GM21723 (cell line): ENCODE results near the gene FLNA.
"Not testable (repeated sequence)": the region's sequence is repeated elsewhere in the genome, so short reads cannot be mapped to it uniquely, and the experiment has no call there.

Source experiments
- ATAC-seq: cut with Tn5 transposase; IDR thresholded peaks from one replicate; pipeline ENCODE4 v1.9.1; 2021; ENCODE audit warnings: mild to moderate bottlenecking, moderate library complexity; ENCODE audit not compliant: unreplicated experiment

The FLNA gene

DNA sequence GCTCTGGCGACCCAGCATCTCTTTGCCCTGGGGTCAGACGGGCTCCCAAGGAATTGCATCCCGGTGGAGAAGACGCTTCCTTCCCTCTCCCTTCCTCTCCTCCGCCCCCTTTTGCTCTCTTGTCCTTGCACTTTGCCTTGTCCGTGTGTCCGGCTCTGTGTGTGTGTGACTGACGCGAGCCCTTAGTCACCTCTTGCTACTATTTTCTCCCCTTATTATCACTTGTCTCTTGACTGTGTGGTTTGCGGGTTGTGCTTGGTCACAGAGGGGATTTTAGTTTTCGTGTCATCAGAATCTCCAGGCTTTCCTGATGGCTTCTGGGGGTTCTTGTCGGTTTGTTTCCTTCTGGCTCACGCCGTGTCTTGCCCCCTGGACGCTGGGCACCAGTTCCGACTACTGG is 31.4 kb downstream of the FLNA start:
- not testable (repeated sequence) for ATAC-seq

DNA sequence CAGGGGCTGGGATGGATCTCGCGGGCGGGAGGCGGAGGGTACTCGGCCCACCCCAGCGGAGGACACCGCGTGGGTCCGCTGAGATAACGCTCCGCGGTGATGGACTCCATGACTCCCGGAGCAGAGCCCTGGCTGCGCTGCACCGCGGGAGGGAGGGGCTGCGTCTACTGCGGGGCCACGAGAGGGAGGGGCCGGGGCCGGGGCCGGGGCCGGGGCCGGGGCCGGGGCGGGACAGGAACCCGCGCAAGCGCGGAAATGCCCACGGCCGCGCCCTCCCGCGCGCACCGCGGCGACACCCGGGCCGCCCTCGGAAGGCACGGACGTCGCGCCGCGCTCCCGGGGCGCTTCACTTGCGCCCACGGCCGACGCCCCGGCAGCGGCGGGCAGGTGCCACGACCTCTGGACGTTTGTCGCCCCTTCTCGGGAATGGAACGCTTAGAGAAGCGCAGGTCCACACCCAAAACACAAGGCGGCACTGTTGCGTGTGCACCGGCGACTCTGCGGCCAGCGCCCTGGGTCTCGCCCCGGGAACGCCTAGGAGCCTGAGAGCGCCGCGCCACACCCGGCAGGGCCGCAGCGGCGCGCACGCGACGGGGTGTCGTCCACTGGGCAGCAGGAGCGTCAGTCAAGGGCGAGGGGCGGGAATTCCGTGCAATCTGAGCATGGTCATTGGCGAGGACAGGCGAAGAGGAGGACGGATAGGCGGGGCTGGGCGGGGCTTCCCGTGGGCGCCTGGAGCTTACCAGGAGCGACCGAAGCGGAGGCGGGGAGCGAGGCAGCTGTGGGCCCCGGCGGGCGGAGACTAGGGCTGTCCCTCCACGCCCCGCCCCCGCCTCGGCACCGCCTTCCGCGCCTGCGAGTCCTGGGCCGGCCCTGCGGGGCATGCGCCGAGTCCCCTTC is 32.8 kb downstream of the FLNA start:
- peak; percentile 67 for ATAC-seq

DNA sequence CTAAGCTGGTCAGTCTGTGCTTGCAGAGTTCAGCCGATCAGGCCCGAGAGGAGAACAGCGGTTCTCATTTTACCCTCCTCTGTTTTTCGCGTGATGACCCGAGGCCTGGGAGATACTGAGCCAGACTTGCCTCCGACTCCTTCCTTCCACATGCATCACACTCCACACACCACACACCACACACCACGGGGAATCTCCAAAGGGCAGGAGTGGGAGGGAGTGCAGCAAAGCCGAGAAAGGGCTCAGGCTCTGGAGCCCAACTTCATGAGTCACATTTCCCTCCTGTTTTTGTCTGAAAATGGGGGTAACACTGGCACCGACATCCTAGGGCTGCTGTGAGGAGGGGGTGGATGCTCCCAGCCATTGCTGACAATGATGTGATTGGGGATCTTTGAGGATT is 39.9 kb downstream of the FLNA start:
- ATAC-seq: no peak

DNA sequence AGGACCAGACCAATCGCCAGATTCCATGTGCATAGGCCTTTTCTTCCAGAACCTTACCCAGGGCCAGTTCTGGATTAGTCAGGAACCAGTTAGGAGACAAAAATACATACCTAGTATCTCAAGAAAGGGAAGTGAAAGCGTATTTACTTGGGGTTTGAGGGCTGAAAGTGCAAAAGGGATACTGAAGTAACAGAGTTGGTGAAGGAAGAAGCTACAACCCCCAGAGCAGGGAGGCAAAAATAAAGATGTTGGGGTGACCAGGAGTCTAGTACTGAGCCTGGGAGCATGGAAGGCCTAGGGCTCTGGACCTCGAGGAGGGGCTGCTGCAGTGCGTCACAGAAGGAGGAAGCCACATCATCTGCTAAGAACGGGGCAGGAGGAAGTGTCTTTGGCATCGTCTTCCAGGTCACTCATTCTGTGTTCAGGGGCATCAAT is 40.6 kb downstream of the FLNA start:
- peak; percentile 90 for ATAC-seq

DNA sequence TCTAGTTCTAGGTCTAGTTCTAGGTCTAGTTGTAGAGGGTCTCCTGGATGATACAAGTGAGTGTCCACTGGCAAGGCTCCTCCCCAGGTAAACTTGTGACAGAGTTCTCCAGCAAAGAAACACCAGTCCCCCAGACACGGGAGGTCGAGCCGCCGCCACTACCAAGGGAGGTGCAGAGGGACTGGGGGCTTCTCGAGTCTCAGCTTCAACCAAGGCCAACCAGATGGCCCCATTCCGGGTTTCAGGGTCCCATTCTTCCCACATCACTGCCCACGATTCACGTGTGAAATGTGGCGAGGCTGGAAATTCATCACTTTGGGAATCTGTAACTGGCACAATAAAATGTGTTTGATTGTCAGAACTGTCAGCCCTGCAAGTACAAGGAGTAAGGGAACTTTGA is 41.3 kb downstream of the FLNA start:
- no peak for ATAC-seq

DNA sequence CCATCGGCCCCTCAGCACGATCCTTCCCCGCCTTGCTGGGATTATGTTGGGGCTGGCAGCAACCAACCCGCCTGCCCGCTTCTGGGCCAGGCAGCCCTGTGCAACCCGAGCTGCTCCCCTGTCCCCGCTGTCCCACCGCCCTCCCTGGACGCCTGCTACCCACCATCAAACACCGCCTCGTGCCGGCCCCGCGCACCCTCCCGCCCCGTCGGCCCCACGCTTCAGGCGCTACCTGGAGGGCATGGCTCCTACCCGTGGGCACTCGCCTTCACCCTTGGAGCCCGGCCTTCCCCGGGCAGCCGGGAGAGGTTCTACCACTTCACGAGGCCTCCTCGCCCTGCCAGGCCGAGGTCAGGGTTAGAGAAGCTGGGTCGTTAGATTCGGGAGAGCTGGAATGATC is 41.9 kb downstream of the FLNA start:
- no peak for ATAC-seq

DNA sequence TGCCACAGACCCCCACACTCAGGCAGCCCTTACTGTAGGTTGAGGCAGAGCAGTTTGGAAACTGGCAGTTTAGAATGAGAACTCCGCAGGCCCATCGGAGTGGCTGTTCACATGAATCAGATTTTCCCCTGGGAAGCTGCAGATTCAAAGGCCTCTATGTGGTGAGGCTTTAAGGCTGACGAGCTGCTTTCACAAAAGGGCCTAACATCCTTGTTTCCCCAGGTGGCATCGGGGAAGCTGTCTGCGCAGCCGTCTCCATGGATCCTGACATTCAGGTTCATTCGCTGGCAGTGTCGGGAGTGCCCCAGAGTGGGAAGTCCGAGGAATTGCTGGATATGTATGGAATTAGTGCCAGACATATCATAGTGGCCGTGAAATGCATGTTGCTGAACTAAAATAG is 45.1 kb downstream of the FLNA start:
- no peak for ATAC-seq

DNA sequence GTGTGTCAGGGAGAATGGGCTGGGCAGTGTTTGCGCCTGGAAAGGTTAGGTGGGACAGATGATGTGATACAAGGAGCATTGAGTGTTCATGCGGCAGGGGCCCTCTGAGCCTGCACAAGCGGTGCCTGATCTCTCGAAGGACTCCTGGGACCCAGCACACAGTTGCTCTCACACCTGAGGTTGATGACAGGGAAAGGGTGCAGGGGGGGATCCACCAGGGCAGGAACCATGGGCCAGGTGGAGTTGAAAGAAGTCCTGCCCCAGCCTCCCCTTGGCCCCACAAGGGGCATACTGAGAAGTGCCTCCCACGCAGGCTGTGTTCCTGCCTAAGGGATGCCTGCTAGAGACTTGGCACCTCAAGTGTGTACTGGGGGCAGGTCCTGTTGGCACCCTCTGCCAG is 45.8 kb downstream of the FLNA start:
- no peak for ATAC-seq

DNA sequence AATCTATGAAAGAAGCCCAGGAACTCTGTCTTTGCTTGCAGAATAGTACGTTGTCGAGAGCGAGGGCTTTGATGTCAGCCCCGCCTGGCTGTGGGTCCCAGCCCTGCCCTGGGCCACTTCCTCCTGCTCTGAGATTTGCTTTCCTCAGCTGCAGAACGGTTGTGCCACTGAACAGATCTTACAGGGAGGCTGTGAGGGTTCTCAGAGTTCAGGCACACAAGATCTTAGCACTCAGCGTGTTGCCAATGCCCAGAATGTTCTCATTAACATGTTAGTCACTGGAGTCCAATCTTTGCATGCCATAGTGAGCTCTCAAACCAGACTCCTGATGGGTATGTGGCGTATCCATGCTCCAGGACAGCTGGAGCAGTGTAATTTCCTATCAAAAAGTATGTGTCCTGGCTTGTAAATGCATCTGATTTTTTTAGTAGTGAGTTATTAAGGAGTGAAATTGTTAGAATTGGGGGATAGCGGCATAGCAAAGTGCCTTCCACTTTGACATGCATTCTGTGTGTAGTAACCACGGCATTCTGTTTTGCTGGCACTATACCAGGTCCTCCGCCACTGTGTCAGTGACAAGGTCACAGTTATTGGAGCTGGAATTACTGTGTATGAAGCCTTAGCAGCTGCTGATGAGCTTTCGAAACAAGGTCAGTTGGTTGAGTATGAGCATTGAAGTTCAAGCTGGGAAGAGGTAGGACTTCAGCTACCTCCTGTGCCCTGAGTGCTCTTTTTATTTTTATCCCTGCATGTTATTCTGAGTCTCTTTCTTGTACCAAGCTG is 47.2 kb downstream of the FLNA start:
- ATAC-seq: no peak

DNA sequence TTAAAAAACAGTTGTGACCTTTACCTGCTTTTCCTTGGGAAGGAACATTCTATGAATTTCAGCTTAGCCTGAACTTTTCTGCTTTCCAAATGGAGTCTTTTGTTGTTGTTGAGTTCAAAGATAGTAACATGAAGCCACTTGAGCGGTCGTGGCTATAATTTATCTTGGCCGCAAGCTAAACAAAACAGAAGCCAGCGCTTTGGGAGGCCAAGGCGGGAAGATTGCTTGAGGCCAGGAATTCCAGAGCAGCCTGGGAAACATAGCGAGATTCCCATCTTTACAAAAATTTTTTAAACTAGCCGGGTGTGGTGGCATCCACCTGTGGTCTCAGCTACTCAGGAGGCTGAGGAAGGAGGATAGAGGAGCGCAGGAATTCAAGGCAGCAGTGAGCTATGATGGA is 48.9 kb downstream of the FLNA start:
- no peak for ATAC-seq

DNA sequence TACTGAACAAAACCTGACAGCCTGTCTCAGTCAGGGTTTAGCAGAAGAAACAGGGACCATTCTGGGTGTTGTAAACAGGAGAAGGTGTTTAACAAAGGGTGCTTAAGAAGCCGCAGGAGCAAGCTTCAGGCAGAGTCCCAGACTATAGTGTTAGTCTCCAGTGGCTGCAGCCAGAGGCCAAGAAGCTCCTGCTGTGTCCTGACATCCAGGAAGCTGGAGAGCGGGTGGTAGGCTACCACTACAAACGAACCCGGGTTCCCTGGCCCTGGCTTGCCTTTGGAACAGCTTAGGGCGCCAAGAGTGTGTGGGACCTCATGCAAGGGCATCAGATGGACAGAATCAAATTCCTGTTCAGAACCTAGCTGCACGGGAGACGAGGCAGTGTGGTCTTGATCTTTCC is 50.9 kb downstream of the FLNA start:
- no peak for ATAC-seq

DNA sequence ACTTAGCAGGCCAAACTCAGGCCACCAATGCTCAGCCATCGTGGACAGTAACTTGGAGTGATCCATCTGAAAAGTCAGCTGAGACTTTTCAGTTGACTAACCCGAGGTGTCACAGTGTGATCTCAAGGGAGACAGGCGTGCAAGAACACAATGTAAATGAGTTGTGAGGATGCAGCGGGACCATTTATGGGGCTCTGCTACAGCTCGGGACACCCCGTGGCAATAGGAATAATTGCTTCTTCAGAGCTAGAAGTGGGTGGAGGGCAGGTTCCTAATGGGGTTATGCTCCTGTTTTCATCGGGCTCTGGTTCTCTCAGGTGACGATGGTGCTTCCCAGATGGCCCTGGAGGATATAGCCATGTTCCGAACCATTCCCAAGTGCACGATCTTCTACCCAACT is 51.5 kb downstream of the FLNA start:
- ATAC-seq: no peak

DNA sequence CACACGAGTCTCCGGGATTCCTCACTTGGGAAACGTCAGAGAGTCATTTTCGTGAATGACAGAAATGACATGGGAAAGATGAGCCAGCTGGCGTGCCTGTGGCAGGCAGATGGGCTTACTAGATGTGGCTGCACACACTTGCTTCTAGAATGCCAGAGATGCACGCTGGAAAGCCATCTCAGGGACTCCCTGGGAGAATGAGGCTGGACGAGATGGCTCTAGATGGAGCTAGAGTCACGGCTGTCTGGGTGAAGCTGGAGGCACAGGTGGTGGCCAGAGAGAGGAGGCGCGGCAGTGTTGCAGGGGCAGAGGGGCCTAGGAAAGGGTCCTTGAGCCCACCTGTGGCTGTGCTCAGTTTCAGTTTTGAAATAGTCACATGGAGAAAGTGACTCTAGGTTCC is 52.8 kb downstream of the FLNA start:
- no peak for ATAC-seq

DNA sequence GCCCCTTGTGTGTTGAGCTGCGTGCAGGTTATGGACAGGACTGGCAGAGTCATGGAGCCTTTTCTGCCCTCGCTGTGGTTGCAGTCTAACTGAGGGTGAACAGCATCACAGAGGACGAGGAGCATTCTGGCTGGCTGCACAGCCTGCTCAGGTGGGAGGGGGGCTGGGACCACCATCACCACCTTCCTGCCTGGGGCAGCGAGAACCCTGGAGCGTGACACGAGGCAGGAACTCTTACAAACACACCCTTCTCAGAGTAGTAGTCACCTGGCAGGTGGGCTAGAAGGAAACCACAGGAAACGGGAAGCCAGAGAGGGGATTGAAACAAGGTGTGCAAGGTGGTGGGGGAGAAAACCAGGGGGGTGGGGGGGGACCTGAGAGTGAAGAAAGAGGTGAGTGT is 53.3 kb downstream of the FLNA start:
- ATAC-seq: no peak

DNA sequence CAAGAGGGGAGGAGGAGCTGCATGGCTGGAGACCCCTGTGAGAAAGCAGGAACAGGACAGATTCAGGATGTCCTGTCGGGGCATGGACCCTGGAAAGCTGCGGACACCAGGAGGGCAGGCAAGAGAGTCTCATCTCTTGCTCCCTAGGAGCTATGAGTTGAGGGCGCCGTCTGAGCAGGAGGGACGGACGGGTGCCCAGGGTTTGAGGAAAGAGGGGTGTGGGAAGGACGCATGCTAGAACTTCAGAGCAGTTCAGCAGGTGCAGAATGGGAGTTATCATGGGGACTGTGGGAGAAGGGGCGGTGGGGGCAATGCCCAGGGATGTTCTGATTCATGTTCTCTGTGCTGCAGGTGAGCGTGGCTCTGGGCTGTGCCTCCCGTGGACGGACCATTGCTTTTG is 54.0 kb downstream of the FLNA start:
- no peak for ATAC-seq

DNA sequence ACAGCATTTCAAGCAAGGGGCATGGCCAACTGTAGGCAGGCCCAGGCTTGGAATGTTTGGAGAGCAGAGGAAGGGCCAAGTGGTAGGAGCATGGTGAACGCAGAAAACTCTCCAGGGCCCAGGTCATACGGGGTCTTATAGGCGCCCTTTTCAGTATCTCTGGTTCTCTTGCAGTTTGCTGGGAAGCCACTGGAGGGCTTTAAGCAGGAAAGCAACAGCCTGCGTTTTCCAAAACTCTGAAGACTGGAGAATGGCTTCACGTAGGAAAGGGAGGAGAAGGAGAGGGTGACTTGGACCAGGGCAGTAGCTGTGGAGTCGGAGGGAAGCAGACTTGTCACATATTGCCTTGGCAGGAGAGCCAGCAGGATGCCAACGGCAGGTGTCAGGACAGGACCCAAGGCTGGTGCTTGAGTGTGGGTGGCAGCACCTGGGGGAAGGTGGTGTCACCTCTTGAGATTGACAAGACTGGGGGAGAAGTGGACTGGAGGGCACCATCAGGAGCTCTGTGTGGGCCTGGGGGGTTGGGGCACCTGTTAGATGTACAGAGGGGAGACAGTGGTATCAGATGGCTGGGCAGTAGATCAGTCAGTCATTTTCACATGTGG is 56.9 kb downstream of the FLNA start:
- no peak for ATAC-seq

DNA sequence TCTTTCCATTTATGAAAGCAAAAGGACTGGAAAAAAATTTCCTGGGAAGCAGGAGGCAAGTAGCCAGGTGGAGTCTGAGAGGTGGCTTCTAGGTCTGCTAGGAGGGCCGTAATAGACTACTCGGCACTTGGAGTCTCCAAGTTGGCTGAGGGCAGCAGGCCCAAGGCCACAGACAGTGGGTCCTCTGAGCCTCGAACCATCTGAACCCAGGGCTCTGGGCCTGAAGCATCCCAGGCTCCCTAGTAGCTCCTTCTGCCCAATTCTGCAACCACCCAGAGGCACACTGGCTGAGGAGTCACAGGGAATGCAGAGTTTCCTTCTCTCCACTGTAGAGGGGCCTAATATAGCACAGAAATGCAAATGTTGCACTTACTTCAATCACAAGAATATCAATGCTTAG is 59.0 kb downstream of the FLNA start:
- no peak for ATAC-seq

DNA sequence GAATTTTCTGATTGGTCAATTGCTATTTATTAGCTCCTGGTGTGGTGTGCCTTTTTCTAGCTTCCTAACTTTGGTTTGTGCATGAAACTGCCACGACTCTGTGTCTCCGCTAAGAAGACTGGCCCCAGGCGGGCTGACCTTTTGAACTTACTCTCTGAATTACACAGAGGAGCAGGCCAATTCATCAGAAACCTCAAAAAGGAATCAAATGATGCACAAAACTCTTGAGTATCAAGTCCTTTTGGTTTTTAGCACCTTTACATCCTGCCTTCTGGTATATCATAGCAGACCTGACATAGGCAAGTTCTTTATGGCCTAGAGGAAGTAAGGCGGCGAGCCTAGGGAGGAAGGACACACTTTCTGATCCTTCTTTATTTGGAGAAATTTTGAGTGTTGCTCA is 61.3 kb downstream of the FLNA start:
- no peak for ATAC-seq

DNA sequence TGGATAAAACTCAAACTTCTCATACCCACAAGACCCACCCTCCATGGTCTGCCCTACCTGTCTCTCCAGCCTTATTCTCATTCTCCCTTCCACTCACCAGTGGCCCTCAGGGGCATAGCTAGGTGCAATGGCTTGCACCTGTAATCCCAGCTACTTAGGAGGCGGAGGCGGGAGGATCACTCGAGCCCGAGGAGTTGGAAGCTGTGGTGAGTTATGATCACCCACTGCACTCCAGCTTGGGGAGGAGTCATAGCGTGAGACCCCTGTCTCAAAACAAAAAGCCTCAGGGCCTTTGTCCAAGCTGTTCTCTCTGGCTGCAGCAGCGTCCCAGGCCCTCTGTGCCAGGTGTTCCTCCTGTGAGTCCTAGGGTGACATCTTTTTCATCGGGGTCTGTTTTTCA is 62.3 kb downstream of the FLNA start:
- no peak for ATAC-seq

DNA sequence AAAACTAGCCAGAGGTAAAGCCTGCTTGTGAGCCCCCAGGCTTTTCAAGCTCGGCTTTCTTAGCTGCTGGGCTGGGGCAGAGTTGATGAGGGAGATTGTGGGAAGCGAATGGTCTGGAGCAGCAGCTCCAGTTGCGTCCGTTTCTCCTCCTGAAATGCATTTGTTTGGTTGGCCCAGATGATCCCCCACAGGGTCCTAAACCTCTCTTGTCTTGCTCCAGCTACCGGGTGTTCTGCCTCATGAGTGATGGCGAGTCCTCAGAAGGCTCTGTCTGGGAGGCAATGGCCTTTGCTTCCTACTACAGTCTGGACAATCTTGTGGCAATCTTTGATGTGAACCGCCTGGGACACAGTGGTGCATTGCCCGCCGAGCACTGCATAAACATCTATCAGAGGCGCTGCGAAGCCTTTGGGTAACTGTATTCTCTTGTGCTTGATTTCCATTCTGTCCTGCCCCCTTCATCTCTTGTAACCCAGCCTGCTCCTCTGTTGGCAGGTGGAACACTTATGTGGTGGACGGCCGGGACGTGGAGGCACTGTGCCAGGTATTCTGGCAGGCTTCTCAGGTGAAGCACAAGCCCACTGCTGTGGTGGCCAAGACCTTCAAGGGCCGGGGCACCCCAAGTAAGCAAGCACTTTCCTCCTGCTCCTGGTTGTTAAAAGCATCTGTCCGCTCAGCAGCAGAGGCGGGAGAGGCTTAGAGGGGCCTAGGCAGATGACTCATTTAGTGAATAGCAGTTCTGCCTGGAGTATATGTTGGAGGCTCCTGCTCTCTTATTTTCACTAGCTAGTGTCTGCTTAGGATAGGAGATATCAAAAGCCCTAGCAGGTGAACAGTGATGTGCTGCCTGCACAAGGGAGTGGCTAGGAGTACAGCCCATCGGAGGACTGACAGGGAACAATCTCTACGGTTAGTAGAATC is 63.6 kb downstream of the FLNA start:
- ATAC-seq: no peak
